Measurements from ENCODE around the gene FAM199X.

FAM199X gene

DNA sequence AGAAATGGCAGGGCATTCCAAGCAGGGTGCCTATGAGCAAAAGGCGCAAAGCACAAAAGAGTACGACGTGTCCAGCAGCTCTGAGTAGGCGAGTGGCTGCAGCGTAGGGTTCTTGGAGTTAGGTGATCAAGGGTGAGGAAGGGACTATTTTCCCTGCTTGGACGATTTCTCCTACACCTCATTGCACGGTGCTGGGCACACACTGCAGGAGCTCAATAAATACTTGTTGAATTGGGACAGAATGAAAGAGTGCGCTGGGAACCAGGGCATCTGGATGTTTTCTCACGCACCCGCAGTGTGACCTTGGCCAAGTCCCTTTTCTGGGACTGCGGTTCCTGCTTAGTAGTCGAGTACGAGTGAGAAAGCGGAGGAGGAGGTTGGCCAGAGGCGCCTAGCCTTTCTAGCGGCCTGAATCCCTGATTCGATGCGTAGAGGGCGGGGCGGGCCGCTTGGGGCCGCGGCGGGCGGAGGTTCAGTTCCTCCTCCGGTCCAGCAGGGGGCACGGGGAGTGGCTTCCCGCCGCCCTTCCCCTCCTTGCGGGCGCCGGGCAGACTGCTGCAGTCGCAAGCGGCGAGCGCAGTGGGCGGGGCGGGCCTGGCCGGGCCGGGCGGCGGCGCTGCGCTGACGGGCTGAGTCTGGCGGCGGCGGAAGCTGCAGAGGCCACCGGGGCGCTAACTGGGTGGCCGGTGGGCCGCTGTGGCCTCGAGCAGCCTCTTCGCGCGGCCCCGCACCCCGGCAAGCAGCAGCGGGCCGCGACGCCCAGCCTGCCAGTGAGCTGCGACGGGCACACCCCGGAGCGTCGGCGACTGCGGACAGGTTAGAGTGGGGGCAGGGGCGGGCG, at the start of gene FAM199X:
FAM199X (plus strand) TSS at position 560 of the 841 bp plus-strand sequence. CDS start 333 bp downstream, outside the sequence.
- peak; percentile 75 for FAIRE-seq

DNA sequence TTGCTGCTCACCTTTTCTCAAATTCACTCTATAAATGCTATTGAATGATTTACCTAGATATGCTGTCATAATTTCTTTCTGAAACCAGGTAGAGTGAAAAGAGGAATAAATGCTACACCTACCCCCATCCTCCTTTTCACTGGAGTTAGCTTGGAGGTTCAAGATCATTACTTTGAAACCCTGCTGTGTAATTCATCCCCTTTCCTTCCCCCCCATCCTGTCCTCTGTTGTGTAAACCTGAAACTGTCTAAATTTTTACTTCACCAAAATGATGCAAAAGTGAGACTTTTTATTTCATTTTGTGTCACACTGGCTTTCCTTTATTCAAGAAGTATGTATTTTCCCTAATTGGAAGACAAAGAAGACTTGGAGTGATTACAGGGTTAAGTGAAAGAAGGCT, 48.5 kb upstream of the FAM199X start:
- no peak for FAIRE-seq

DNA sequence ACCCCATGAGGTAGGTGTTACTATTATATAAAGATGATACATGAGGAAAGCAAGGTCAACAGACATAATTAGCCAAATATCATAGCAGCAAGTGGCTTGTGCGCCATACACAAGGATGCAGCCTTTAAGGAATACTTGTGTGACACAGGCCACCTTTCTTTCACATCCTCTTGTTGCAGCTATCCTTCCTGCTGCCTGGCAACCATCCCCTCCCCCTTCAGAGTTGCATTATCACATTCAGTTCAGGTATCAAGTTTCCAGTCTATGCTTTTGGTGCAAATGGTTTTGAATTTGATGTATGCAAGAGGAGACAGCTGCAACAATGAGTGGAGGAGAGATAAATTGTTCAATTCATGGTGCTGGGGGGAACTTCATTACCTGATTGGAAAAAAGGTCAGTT, 47.5 kb upstream of the FAM199X start:
- no peak for FAIRE-seq

DNA sequence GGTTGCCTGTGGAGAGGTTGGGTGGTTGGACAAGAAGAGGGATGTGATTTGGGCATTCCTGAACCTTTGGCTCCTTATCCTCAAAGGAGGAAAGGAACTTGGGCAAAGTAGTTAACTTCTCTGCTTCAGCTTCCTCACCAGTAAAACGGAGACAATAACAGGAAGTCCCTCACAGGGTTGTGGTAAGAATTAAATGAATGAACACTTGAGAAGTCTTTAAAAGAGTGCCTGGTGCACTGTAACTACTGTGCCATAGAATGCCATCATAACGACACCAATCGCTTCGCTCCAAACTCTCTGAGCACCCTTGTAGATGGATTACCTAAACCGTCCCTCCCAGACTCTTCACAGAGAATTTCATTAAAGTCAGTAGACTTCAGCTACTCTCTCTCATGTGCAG, 43.4 kb upstream of the FAM199X start:
- no peak for FAIRE-seq

DNA sequence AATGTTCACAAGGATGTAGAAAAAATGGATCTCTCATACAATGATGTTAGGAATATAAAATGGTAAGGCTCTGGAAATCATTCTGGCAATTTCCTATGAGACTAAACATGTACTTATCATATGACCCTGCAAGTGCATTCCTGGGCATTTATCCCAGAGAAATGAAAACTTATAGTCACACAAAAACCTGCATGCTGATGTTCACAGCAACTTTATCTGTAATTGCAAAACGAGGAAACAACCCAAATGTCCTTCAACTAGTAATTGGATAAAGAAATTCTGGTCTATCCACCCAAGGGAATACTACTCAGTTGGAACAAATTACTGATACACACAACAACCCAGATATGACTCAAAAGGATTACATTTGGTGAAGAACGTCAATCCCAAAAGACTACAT, 39.4 kb upstream of the FAM199X start:
- FAIRE-seq: no peak

DNA sequence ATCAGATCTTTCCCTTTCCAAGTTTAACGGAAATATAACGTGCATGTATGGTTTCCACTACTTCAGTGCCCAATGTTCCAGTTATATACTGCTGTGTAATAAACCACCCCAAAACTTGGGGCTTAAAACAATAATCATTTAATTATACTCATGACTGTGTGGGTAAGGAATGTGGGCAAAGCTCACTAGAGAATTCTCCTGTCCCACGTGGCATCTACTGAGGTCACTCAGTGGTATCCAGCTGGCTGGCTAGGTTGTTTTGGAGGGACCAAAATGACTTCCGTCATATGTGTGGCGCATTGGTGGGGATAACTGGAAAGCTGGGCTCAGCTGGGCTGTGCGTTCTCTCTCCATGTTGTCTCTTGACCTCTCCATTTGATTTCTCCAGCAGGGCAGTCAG, 35.4 kb upstream of the FAM199X start:
- FAIRE-seq: no peak

DNA sequence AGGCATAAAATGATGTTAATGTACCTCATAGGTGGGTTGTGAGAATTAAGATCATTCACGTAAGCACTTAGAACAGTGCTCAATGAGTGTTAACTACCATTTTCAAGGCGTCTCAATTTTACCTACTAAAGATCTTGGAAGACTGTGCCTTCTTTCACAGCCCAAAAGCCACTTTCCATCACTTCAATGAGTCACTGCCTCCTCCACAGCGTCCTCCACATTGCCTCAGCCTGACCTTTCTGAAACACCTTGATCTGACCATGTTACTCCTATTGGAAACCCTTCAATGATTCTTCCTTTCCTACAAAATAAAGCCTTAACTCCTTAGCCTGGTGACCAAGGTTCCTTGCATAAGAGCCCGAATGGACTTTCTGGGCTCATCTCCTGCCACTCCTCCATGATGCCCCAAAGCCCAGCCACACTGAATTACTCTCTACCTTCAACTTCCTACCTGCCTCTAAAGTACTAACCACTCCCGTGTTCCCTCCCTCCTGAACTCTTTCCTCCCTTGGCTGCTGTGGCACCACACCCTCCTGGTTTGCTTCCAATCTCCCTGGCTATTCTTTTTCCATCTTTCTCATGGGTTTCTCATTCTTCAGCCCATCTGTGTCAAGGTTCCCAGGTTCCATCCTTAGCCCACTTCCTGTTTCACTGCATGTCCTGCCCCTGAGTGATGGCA, 31.5 kb upstream of the FAM199X start:
- no peak for FAIRE-seq

DNA sequence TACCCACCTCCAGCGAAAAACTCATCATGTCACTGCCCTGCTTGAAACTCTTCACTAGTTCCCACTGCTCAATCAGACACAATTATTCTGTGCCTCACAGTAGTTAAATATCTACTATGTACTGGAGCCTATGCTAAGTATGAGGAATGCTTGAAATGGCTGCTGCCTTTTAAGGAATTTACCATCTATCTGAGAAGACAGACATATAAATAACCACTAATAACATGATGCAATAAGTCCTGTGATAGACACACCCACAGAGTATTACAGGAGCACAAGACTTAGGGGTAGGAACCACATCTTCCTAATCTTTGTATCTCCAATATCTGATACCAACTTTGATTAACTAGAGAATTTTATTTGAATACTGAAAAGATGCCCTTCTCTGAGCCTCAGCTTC, 30.6 kb upstream of the FAM199X start:
- FAIRE-seq: no peak

DNA sequence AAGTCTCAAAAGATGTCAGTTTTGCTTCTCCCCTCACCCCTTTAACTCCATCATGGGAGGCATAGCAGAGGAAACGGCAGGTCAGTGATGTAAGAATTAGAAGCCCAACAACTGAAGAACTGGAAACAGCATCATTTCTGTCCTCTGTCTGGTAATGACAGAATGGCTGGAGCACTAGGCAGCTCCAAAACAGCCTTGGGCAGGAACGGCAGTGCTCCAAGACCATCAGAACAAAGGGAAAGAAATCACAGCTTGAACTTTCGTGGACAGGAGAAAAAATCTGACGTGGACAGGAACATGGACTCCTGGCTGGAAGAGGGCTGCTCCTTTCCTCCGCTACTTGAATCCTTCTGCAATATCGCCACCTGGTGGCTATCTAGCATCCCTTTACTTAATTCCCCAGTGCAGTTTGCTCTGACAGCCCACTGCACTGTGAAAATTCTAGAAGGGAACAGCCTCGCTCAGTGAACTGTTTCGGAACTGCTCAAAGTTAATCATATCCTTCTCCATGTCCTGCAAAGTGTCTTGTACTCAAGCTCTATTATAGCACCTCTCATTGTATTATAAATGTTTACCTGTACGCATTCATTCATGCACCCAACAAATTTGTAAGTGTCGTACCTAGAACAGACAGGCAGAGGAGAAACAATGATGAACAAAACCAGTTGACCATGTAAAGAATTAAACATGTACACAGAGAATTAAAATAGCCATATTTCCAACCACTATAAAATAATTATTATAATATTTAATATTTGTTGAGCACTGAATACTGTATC, 29.8 kb upstream of the FAM199X start:
- peak; percentile 94 for FAIRE-seq

DNA sequence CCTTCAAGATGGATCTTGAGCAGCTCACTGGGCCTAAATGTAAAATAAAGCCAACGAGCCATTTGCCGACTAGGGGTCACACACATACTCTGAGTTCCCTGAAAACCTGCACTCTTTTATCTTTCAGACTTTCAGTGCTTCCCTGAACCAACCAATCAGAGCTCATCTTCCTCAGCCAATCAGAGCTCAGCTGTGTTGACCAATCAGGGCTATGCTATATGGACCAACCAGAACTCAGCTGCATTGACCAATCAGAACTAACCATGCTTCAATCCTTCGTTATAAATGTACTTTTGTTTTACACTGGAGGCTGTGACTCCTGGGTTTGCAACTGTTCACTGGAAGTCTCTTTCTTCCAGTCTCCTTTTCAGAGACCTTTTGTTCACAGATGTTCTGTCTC, 28.8 kb upstream of the FAM199X start:
- no peak for FAIRE-seq

DNA sequence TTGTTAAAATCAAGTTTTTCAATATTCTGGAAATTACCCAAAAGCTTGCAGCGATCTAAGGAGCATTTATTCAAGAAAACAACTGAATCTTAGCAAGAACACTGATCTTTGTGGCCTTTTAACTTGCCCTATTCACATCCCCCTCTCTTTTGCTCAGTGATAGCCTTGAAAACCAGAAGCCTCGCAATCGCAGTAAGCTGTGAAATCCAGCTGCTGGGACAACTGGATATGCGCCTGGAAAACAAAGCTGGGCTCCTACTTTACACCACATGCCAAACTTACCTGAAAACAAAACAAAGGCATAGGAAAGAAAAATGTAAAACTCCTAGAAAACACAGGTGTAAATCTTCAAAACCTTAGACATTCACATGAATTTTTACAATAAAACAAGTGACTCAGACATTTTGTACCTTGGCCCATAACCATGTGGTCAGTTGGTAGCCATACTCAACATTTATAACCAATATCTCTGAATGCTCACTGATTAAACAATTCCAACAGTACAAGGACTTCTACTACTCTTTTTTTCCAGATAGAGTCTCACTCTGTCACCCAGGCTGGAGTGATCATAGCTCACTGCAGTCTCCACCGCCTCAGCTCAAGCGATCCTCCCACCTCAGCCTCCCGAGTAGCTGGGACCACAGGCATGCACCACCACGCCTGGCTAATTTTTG, 25.0 kb upstream of the FAM199X start:
- no peak for FAIRE-seq

DNA sequence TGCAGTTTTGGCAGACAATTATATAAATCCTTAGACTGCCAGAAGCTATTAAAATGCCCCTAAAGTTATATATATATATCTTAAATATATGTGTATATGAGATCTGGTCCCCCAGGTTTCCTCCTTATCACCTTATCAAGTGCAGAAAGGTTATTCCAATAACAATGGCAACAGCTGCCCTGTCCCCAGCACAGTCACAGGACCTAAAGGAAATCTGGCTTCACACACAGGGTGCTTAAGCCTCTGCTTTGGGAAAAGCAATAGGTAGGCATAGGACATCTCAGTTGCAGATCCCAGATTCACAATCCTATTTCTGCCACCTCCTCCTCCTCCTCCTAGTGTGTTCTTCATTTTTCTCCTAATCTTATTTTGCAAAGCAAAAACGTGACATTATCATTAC, 15.2 kb upstream of the FAM199X start:
- FAIRE-seq: no peak

DNA sequence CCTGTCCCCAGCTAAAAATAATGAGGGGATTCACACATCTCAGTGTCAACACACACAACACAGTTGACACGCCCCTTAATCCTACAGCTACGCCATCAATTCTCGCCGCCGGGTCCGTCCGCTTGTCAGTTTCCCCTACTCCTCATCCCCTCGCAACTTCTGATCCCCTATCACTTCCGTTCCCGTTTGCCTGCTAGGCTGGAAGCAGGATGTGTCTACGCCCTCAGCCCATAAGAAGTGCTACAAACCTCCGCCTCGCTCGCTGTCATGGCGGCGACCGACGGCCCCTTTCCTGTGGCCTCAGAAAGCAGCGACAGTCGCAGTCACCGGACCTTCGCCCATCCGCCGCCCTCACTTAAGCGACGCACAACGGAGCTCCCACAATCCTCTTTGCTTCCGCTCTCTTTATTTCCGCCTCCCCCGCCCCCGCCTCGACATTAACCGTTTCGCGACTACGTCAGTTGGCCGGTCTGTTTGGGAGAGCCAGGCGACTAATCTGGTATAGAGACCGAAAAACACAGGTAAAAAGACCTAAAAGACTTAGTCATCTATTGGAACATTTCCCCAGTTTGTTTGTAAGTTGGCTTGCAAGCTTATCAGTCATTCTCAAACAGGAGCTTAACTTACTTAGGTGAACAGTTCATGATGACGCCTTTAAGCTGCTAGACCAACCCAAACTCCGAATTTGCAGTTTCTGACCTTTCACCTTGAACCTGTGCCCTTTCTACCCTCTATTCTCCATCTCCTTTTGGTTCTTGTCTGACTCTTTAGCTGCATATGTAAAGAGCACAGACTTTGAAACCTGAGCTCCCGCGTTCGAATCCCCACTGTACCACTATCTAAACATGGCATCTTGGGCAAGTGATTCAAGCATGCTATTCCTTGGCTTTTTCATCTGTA, 9.4 kb upstream of the FAM199X start, which contains the start of gene SLC25A53:
SLC25A53 (minus strand) TSS at position 380 of the 900 bp plus-strand sequence. CDS start 51,752 bp downstream, outside the sequence.
- FAIRE-seq: peak; percentile 74

DNA sequence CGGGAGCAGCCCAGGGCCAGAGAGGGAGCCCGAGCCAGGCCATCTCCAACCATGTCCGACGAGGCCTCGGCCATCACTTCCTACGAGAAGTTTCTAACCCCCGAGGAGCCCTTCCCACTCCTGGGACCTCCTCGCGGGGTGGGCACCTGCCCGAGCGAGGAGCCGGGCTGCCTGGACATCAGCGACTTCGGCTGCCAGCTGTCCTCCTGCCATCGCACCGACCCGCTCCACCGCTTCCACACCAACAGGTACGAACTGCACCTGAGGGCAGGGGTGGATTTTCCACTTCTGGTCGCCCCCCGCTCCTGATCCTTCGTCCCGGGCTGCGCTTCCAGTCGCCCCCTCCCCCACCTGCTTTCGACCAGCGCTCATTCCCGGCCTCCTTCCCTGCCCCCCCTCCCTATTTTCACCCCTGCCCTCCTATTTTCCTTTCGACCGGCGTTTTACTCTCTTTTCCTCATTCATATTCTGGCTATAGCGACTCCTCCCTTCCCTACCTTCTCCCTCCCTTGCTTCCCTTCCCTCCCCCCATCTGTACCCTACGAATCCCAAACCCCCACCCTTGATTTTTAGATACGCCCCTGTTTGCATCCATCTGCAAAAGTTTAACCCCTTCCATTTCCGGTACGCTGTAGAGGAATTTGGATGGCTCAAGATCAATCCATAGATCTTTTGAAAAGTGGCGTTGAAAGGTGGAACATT, 633 bp downstream of the FAM199X start:
- FAIRE-seq: no peak

DNA sequence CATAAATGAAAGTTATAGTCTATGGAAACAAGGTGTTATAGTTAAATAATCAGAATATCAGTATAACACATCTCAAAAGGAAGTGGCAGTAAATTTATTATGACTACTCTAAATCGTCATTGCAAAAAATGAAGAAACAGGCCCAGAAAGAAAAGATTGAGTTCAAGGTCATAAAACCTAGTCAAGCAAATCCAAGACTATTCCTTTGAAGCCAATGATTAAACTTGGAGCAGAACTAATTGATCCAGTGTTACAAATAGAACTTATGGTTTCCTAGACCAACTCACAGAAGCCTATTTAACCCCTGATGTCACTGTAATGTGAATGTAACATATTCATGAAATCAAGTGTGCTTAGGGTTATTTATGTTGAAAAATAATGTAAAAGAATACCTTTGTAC, 1.9 kb downstream of the FAM199X start:
- no peak for FAIRE-seq

DNA sequence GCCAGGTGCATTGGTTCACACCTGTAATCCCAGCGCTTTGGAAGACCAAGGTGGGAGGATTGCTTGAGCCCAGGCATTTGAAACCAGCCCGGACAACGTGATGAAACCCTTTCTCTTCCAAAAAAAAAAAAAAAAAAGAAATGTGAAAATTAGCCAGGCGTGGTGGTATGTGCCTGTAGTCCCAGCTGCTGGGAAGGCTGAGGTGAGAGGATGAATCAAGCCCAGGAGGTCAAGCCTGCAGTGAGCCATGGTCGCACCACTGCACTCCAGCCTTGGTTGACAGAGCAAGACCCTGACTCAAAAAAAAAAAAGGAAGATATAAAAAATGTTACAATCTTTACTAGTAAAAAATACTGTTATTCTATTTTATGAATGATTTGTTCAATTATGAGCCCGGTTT, 5.9 kb downstream of the FAM199X start:
- no peak for FAIRE-seq

DNA sequence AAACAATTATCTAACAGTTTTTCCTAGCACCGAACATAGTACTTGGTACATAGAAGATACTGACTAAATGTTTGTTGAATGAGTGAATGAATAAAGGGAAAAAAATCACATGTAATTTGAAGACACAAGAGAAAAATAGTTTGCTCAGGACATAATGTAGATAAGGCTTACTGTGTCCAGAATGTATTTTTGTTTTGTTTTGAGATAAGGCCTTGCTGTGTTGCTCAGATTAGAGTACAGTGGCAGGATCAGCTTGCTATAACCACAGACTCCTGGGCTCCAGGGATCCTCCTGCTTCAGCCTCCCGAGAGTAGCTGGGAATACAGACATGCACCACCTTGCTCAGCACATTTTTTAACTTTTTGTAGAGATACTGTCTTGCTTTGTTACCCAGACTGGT, 6.5 kb downstream of the FAM199X start:
- FAIRE-seq: no peak

DNA sequence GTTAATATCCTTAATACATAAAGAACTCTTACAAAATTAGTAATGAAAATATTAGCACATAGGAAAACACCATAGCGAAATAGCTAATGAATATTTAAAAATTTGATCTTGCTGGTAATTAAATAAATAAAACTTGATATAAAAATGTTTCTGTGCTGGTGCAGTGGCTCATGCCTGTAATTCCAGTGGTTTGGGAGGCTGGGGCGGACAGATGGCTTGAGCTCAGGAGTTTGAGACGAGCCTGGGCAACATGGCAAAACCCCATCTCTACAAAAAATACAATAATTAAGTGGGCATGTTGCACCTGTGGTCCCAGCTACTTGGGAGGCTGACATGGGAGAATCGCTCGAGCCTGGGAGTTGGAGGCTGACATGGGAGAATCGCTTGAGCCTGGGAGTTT, 7.6 kb downstream of the FAM199X start:
- no peak for FAIRE-seq

DNA sequence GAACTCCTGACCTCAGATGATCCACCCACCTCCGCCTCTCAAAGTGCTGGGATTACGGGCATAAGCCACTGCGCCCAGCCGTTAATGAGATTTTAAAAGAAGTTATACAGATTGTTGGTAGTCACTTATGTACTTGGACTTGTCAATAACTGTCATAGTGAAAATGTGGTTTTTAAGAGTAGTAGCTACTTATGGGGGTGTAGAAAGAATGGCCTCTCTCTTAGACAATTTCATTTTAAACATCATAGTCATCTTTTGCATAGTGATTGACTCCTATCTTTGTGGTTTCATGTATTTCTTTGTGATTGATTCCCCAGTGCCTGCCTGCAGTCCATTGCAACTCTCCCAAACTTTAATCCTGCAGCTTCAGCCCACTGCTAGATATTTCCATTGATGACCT, 17.4 kb downstream of the FAM199X start:
- no peak for FAIRE-seq

DNA sequence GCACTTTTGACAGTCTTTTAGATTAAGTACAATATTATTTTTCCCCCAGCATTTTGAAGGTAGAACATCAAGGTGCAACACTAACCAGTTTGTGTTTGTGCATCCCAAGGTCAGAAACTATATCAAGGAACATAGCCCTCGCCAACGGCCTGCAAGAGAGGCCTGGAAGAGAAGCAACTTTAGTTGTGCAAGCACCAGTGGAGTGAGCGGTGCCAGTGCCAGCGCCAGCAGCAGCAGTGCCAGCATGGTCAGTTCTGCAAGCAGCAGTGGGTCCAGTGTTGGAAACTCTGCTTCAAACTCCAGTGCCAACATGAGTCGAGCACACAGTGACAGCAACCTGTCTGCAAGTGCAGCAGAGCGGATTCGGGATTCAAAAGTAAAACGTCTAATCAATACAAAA, 21.7 kb downstream of the FAM199X start:
- FAIRE-seq: no peak

DNA sequence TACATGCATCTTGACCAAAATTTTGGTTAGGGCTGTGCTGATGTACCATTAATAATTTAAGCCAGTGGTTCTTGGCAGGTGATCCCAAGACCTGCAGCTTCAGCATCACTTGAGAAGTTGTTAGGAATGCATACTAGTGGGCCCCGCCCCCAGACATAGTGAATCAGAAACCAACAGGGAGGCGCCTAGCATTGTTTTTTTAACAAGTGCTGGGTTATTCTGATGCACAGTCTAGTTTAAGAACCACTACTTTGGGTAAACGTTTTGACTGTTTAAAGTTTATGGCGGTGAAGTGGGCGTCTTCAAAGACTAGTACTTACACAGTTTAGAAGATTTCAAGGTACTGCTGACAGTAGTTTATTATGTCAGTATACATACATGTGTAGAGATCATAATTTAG, 23.6 kb downstream of the FAM199X start:
- FAIRE-seq: no peak

All from G401.6 (cell line).